ENCODE results near the gene ANTXR1.
A peak's percentile ranks its signal among the peaks of the same experiment; 100 is the strongest.
"Not testable (repeated sequence)": the region's sequence is repeated elsewhere in the genome, so short reads cannot be mapped to it uniquely, and the experiment has no call there.

Gene ANTXR1

GRCh38 chr2:69255760-69256159, 242.8 kb downstream of the ANTXR1 start:
- DNase-seq (no peak), ATAC-seq (ENCODE audit: insufficient read depth, low read depth) (no peak)
- H3K9ac ChIP-seq (ENCODE audit: low read depth, low read length) = no peak overlapping the region

GRCh38 chr2:69259994-69260591, 247.1 kb downstream of the ANTXR1 start:
- not testable (repeated sequence) for H3K27ac ChIP-seq (ENCODE audit: low read length); ATAC-seq (ENCODE audit: insufficient read depth, low read depth); H4K20me1 ChIP-seq (ENCODE audit: insufficient read depth, low read length); H3K79me2 ChIP-seq (ENCODE audit: insufficient read depth, low read length); H3K36me3 ChIP-seq (ENCODE audit: insufficient read depth, low read length); H3K9ac ChIP-seq (ENCODE audit: low read depth, low read length); H3K4me1 ChIP-seq (ENCODE audit: insufficient read depth, low read length); H3K4me3 ChIP-seq (ENCODE audit: low read depth in 1 of 2, low read length in 2 of 2); H3K4me2 ChIP-seq (ENCODE audit: insufficient read depth, low read length); H3K27me3 ChIP-seq (ENCODE audit: insufficient read depth, low read length, poor library complexity); H2AFZ ChIP-seq (ENCODE audit: low read depth, low read length)
- H3K9me3 ChIP-seq (ENCODE audit: insufficient read depth, low read length, severe bottlenecking) = peaks cover 28% of the 10 kb centered on the region
- DNase-seq = peak; percentile 21

More at GRCh38 chr2:69255760-69256159, 242.8 kb downstream of the ANTXR1 start:
- Histone ChIP-seq H3K4me3 (ENCODE audit: low read depth in 1 of 2, low read length in 2 of 2) (no peak overlapping the region), H3K36me3 (ENCODE audit: insufficient read depth, low read length) (no peaks in the 10 kb centered on the region), H3K4me2 (ENCODE audit: insufficient read depth, low read length) (no peak overlapping the region), H2AFZ (ENCODE audit: low read depth, low read length) (no peak overlapping the region), H3K27me3 (ENCODE audit: insufficient read depth, low read length, poor library complexity) (no peaks in the 10 kb centered on the region), H4K20me1 (ENCODE audit: insufficient read depth, low read length) (no peaks in the 10 kb centered on the region), H3K4me1 (ENCODE audit: insufficient read depth, low read length) (no peaks in the 10 kb centered on the region), H3K79me2 (ENCODE audit: insufficient read depth, low read length) (no peaks in the 10 kb centered on the region), H3K9me3 (ENCODE audit: insufficient read depth, low read length, severe bottlenecking) (peaks cover 13% of the 10 kb centered on the region), H3K27ac (ENCODE audit: low read length) (no peak overlapping the region)
- TF ChIP-seq CTCF (IDR thresholded peaks at IDR 0.05; ENCODE audit: borderline replicate concordance, extremely low read depth, low read length, poor library complexity, severe bottlenecking) (no peak), EZH2 (IDR thresholded peaks at IDR 0.05; ENCODE audit: borderline replicate concordance, low read depth, low read length, severe bottlenecking) (no peak)

- Histone ChIP-seq H3K79me2 (ENCODE audit: insufficient read depth, low read length) (no peaks in the 10 kb centered on the region), H3K4me2 (ENCODE audit: insufficient read depth, low read length) (no peak overlapping the region), H3K27me3 (ENCODE audit: insufficient read depth, low read length, poor library complexity) (no peaks in the 10 kb centered on the region), H4K20me1 (ENCODE audit: insufficient read depth, low read length) (no peaks in the 10 kb centered on the region), H2AFZ (ENCODE audit: low read depth, low read length) (no peak overlapping the region), H3K27ac (ENCODE audit: low read length) (no peak overlapping the region), H3K36me3 (ENCODE audit: insufficient read depth, low read length) (no peaks in the 10 kb centered on the region), H3K9me3 (ENCODE audit: insufficient read depth, low read length, severe bottlenecking) (peaks cover 28% of the 10 kb centered on the region), H3K4me1 (ENCODE audit: insufficient read depth, low read length) (no peaks in the 10 kb centered on the region), H3K9ac (ENCODE audit: low read depth, low read length) (no peak overlapping the region), H3K4me3 (ENCODE audit: low read depth in 1 of 2, low read length in 2 of 2) (no peak overlapping the region)
- no peak for DNase-seq
- ATAC-seq (ENCODE audit: insufficient read depth, low read depth) = no peak
- TF ChIP-seq EZH2 (IDR thresholded peaks at IDR 0.05; ENCODE audit: borderline replicate concordance, low read depth, low read length, severe bottlenecking) (no peak), CTCF (IDR thresholded peaks at IDR 0.05; ENCODE audit: borderline replicate concordance, extremely low read depth, low read length, poor library complexity, severe bottlenecking) (no peak)
Observed at GRCh38 chr2:69260666-69261065, 247.7 kb downstream of the ANTXR1 start.

- no peak overlapping the region for H3K4me3 ChIP-seq (ENCODE audit: low read depth in 1 of 2, low read length in 2 of 2)
Observed at GRCh38 chr2:69269330-69269729, 256.4 kb downstream of the ANTXR1 start.

More at GRCh38 chr2:69269330-69269729, 256.4 kb downstream of the ANTXR1 start:
- H3K4me2 ChIP-seq (ENCODE audit: insufficient read depth, low read length) = no peak overlapping the region
- no peak overlapping the region for H3K27ac ChIP-seq (ENCODE audit: low read length)
- H3K36me3 ChIP-seq (ENCODE audit: insufficient read depth, low read length) = no peaks in the 10 kb centered on the region
- H3K79me2 ChIP-seq (ENCODE audit: insufficient read depth, low read length) = no peaks in the 10 kb centered on the region
- no peaks in the 10 kb centered on the region for H3K4me1 ChIP-seq (ENCODE audit: insufficient read depth, low read length)
- no peak for TF ChIP-seq EZH2 (IDR thresholded peaks at IDR 0.05; ENCODE audit: borderline replicate concordance, low read depth, low read length, severe bottlenecking)
- ATAC-seq (ENCODE audit: insufficient read depth, low read depth) (no peak), DNase-seq (no peak)
- no peaks in the 10 kb centered on the region for H3K9me3 ChIP-seq (ENCODE audit: insufficient read depth, low read length, severe bottlenecking)
- no peak overlapping the region for H2AFZ ChIP-seq (ENCODE audit: low read depth, low read length)
- H3K9ac ChIP-seq (ENCODE audit: low read depth, low read length) = no peak overlapping the region
- H3K27me3 ChIP-seq (ENCODE audit: insufficient read depth, low read length, poor library complexity) = peaks cover 3% of the 10 kb centered on the region
- H4K20me1 ChIP-seq (ENCODE audit: insufficient read depth, low read length) = no peaks in the 10 kb centered on the region

All from DND-41 (cell line).